Psoas muscle (tissue), 8 donors: ENCODE measurements around the gene EBLN1. TPM values are rescaled to one million over a fixed set of nuclear protein-coding genes. Genes with fewer than 3 reads are reported as not detected.
A peak's percentile ranks its signal among the peaks of the same experiment; 100 is the strongest.

ENCODE experiments used
- ATAC-seq, 4 donors: fragments of 200-7000 bp; cut with Tn5 transposase; one replicate each; pipeline ENCODE4 v1.9.1; 2020; ENCODE audit warnings: moderate library complexity in 3 of 4, mild to moderate bottlenecking in 2 of 4
- DNase-seq, 2 donors: peaks; one replicate each; pipeline ENCODE4 v3.0.0-alpha.2; 2020
- H3K27ac ChIP-seq: fragments of 200-600 bp; one replicate; pipeline ENCODE4 v1.8.0; 2022
- H3K27me3 ChIP-seq, 3 donors: fragments of 200-600 bp in 1 of 3; one replicate each; pipeline versions ENCODE4 v1.6.1 to v1.8.0; 2013 to 2022; ENCODE audit warnings: low read length in 2 of 3, mild to moderate bottlenecking in 2 of 3, moderate library complexity in 1 of 3; ENCODE audit not compliant: insufficient read depth in 3 of 3
- H3K36me3 ChIP-seq, 2 donors: fragments of 200-600 bp in 1 of 2; one replicate each; pipeline versions ENCODE4 v1.6.1 to v1.8.0; 2013 to 2022; ENCODE audit warnings: low read depth in 1 of 2, mild to moderate bottlenecking in 1 of 2, moderate library complexity in 1 of 2; ENCODE audit not compliant: insufficient read depth in 1 of 2
- H3K4me1 ChIP-seq: fragments of 200-600 bp; one replicate; pipeline ENCODE4 v1.8.0; 2022
- H3K4me3 ChIP-seq: fragments of 200-600 bp; one replicate; pipeline ENCODE4 v1.8.0; 2022; ENCODE audit warnings: mild to moderate bottlenecking
- H3K9me3 ChIP-seq: fragments of 200-600 bp; one replicate; pipeline ENCODE4 v1.8.0; 2022
- WGBS, 3 donors: extraction: QIAGEN DNeasy Blood & Tissue Kit; methylation state at CpG; one replicate each; pipeline versions ENCODE4 v1.1.6 to v1.1.7; 2013; 5-methylcytosine and 5-hydroxymethylcytosine counted together
- intact Hi-C, 2 donors: fragments of 100-400 bp; cut with DNase I; formaldehyde crosslinking; loops; one replicate each; pipeline versions ENCODE4 v1.11.0 to v1.14.2; 2022
- long read RNA-seq, 2 donors: library from polyadenylated mRNA; unstranded; transcript quantifications; one replicate each; pipeline ENCODE4 v2.0.0, GENCODE V29; 2021
- polyA plus RNA-seq, 3 donors: library from polyadenylated mRNA; stranded (reverse); fragments of 200-250 nt; gene quantifications; one replicate each; pipeline ENCODE4 v1.2.3, GENCODE V29; 2013
- total RNA-seq, 4 donors: library from RNA; stranded (reverse); fragmentation: NEBNext Ultra II Directional in 2 of 4; extraction: Animal tissue kit (Norgen Biotek cat#: 25700) in 2 of 4; gene quantifications; one replicate each; pipeline versions ENCODE4 v1.2.1 to v1.2.4, GENCODE V29; 2021 to 2023
- TF ChIP-seq, protein P1 (sequence below): fragments of 200-600 bp; IDR thresholded peaks from one replicate; pipeline ENCODE4 v1.8.0; 2022; ENCODE audit warnings: antibody characterized with exemption
- donor health status: healthy with polysubstance abuse.
- donor health status: DM: no; HTN: no; CAD: no; lungs with moderate emphysema.
- donor health status: Bipolar disorder and iron deficiency.
- donor health status: healthy.
- donor health status: DM: yes; HTN: yes; CAD: no.
- donor health status: DM: no; HTN: no; CAD: no.
- donor health status: DM: no; HTN: no; CAD: no.
- donor health status: DM: yes; HTN: yes; CAD: no.

EBLN1 gene
- total RNA-seq (not detected), polyA plus RNA-seq (not detected)
- long read RNA-seq, donor 1: 0 reads
- long read RNA-seq, donor 2: 0 reads

DNA sequence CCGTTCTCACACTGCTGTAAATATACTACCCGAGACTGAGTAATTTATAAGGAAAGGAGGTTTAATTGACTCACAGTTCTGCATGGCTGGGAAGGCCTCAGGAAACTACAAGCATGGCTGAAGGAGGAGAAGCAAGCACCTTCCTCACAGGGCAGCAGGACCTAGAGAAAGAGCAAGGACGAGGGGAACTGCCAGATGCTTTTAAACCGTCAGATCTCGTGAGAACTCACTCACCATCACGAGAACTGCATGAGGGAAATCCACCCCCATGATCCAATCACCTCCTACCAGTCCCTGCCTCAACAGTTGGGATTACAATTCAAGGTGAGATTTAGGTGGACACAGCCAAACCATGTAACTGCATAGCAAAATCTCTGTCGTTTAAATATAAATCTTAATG, at the start of gene EBLN1:
TSS of gene EBLN1 (minus strand) at position 174 of the 400 bp plus-strand sequence. CDS start 8,032 bp downstream, outside the sequence.
- H3K9me3 ChIP-seq: peaks cover 4% of the 10 kb centered on the region
- no peak within 1 kb of the TSS for H3K4me3 ChIP-seq
- TF ChIP-seq, protein P1, sequence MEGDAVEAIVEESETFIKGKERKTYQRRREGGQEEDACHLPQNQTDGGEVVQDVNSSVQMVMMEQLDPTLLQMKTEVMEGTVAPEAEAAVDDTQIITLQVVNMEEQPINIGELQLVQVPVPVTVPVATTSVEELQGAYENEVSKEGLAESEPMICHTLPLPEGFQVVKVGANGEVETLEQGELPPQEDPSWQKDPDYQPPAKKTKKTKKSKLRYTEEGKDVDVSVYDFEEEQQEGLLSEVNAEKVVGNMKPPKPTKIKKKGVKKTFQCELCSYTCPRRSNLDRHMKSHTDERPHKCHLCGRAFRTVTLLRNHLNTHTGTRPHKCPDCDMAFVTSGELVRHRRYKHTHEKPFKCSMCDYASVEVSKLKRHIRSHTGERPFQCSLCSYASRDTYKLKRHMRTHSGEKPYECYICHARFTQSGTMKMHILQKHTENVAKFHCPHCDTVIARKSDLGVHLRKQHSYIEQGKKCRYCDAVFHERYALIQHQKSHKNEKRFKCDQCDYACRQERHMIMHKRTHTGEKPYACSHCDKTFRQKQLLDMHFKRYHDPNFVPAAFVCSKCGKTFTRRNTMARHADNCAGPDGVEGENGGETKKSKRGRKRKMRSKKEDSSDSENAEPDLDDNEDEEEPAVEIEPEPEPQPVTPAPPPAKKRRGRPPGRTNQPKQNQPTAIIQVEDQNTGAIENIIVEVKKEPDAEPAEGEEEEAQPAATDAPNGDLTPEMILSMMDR: no peak
- no peak for ATAC-seq
- no peaks in the 10 kb centered on the region for H3K4me1 ChIP-seq
- 72 to 80% (median 76%) methylated on average over 7 of the region's 7 CpGs for WGBS, 3 donors
- H3K27me3 ChIP-seq: no peaks in the 10 kb centered on the region
- no peaks in the 10 kb centered on the region for H3K36me3 ChIP-seq
- intact Hi-C loops: no loop called here
- DNase-seq: no peak
- no peak within 1 kb of the TSS for H3K27ac ChIP-seq

DNA sequence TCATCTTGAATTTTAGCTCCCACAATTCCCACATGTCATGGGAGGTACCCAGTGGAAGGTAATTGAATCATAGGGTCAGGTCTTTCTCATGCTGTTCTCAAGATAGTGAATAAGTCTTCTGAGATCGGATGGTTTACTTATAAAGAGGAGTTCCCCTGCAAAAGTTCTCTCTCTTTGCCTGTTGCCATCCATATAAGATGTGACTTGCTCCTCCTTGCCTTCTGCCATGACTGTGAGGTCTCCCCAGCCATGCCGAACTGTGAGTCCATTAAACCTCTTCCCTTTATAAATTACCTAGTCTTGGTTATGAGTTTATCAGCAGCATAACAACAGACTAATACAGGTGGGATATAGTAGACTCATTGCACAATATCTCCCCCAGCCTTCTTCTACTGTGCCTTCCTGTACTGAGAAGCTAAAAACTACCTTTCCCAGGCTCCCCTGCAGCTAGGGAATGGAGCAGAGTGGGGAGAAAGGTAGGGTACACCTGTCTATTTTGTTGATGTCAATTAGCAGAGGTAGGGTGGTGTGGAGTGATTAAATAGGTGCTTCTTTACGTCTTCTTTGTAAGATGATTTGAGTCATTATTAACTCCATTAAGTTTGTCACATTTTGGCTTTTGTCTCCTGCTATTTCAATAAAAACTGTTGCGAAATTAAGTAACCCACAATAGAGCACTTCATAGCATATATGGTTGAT, 48.2 kb upstream of the EBLN1 start:
- no peak for ATAC-seq
- TF ChIP-seq, protein P1: no peak
- H3K9me3 ChIP-seq: no peaks in the 10 kb centered on the region
- no peak for DNase-seq
- intact Hi-C loops: no loop called here
- no peak overlapping the region for H3K27ac ChIP-seq
- H3K4me3 ChIP-seq: no peak overlapping the region
- H3K36me3 ChIP-seq: no peaks in the 10 kb centered on the region
- H3K27me3 ChIP-seq: peaks cover 0 to 4% (median 2%) of the 10 kb centered on the region in 3 donors
- WGBS, 3 donors: 93 to 94% (median 93%) methylated on average over 4 of the region's 4 CpGs
- no peaks in the 10 kb centered on the region for H3K4me1 ChIP-seq

DNA sequence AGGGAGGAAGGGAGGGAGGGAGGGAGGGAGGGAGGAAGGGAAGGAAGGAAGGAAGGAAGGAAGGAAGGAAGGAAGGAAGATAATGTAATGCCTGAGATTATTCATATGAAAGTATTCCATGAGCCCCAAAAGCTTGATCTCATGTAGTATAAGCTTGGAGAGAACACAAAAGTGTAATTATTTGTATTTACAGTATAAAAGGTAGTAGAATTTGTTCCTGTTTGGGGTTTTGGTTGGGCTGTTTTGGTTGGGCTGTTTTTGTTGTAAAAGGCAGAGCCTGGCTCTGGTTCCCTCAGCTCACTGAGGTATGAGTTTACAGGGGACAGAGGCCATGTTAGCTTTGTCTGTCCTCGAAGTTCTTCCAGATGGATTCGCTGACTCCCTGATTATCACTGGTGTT, 45.3 kb upstream of the EBLN1 start:
- WGBS, 3 donors: 82 to 93% (median 89%) methylated on average over 2 of the region's 2 CpGs
- DNase-seq (no peak), ATAC-seq (no peak)
- no peaks in the 10 kb centered on the region for H3K4me1 ChIP-seq
- intact Hi-C loops: no loop called here
- H3K9me3 ChIP-seq: no peaks in the 10 kb centered on the region
- H3K27me3 ChIP-seq: peaks cover 2 to 7% (median 4%) of the 10 kb centered on the region in 3 donors
- TF ChIP-seq, protein P1: no peak
- no peak overlapping the region for H3K4me3 ChIP-seq
- no peak overlapping the region for H3K27ac ChIP-seq
- no peaks in the 10 kb centered on the region for H3K36me3 ChIP-seq

DNA sequence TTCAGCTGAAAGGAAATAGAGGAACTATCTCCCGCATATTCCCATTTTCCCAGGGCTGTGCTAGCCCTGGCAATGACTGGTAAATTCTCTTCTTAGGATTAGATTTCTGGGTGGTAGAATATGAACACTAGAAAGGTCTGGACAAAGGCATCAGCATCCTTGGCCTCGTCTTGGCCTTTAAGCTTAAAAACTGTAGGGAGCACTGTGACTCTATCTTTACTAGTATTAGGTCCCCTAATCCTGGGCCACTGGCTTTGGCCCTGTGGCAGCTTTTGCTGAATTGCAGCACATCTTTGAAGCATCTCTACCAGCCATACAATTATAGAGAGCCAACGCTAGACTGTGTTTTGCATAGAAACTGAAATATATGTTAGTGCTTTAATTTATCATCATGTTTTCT, 41.5 kb upstream of the EBLN1 start:
- WGBS, 3 donors: 82 to 88% (median 84%) methylated on average over 3 of the region's 3 CpGs
- no peaks in the 10 kb centered on the region for H3K4me1 ChIP-seq
- H3K4me3 ChIP-seq: no peak overlapping the region
- peaks cover 0 to 7% (median 4%) of the 10 kb centered on the region in 3 donors for H3K27me3 ChIP-seq
- ATAC-seq: peak in 1 of 4 donors; percentile 37
- TF ChIP-seq, protein P1: no peak
- no peaks in the 10 kb centered on the region for H3K9me3 ChIP-seq
- H3K36me3 ChIP-seq: no peaks in the 10 kb centered on the region
- no peak overlapping the region for H3K27ac ChIP-seq
- DNase-seq: no peak
- intact Hi-C loops: loop anchor here (5.0 to 10.0 kb wide), 3 partner anchors 43 to 296 kb away; no protein-coding TSS in a partner anchor
